Measurements from ENCODE around the gene ALG3.

Gene ALG3

DNA sequence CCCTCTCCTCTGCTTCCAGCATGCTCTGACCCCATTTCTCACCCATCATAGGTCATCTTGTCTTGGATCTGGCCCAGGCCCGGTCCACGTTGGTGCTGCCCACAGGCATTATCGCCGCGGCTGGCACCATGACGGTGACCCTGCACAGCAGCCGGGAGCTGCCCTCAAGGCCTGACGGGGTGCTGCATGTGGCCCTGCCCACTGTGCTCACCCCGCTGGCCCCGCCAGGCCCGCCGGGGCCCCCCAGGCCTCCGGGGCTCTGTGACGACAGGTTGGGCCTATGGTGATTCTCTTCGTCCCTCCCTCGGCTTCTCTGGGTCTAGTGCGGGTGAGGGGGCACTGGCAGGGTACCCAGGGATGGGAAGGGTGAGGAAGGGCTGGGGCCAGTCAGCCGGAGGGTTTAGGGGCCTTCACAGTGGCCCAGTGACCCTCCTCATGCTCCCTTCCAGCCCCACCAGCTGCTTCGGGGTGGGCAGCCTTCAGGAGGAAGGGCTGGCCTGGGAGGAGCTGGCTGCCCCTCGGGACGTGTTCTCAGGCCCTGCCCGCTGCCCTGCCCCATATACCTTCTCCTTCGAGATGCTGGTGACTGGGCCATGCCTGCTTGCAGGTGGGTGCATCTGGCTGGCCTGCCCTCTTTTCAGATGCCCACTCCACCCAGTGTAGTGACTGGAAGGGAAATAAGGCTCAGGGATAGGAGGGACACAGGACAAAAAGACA lies 15.5 kb downstream of the ALG3 start:
- DNase-seq: no peak
- TF ChIP-seq, protein P1, sequence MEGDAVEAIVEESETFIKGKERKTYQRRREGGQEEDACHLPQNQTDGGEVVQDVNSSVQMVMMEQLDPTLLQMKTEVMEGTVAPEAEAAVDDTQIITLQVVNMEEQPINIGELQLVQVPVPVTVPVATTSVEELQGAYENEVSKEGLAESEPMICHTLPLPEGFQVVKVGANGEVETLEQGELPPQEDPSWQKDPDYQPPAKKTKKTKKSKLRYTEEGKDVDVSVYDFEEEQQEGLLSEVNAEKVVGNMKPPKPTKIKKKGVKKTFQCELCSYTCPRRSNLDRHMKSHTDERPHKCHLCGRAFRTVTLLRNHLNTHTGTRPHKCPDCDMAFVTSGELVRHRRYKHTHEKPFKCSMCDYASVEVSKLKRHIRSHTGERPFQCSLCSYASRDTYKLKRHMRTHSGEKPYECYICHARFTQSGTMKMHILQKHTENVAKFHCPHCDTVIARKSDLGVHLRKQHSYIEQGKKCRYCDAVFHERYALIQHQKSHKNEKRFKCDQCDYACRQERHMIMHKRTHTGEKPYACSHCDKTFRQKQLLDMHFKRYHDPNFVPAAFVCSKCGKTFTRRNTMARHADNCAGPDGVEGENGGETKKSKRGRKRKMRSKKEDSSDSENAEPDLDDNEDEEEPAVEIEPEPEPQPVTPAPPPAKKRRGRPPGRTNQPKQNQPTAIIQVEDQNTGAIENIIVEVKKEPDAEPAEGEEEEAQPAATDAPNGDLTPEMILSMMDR (IDR thresholded peaks at IDR 0.05): no peak
- H3K36me3 ChIP-seq: no peaks in the 10 kb centered on the region
- H3K27ac ChIP-seq: no peak overlapping the region
- H3K4me1 ChIP-seq: peaks cover 0 to 26% (median 23%) of the 10 kb centered on the region in 4 donors
- intact Hi-C loops (cut with DNase I; ENCODE audit: low total_unique reads): no loop called here
- H3K27me3 ChIP-seq: peaks cover 8 to 74% of the 10 kb centered on the region in 2 donors
- H3K4me3 ChIP-seq: no peak overlapping the region
- H3K9me3 ChIP-seq: no peaks in the 10 kb centered on the region

DNA sequence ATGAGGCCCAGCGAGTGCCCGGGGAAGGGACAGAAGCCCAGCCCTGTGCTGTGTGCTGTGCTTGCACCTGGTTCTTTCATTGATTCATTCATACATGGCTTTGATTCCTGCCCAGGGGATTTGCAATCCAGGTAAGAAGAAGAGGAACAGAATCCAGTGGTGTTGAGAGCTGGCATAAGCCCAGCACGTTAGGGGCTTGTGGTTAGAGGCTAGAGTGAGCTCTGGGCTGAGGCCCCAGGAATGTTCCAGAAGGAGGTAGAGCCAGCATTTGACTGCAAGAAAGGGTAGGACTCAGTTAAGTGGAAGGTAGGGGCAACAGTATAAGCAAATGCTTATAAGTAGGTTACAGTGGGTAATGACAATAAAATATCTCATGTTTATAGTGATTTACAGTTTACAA lies 17.1 kb downstream of the ALG3 start:
- TF ChIP-seq, protein P1 (IDR thresholded peaks at IDR 0.05): no peak
- Histone ChIP-seq H3K27me3 (peaks cover 8 to 80% of the 10 kb centered on the region in 2 donors), H3K4me1 (peaks cover 0 to 26% (median 23%) of the 10 kb centered on the region in 4 donors), H3K9me3 (no peaks in the 10 kb centered on the region), H3K27ac (no peak overlapping the region), H3K36me3 (no peaks in the 10 kb centered on the region), H3K4me3 (no peak overlapping the region)
- DNase-seq: no peak
- intact Hi-C loops (cut with DNase I; ENCODE audit: low total_unique reads): no loop called here

DNA sequence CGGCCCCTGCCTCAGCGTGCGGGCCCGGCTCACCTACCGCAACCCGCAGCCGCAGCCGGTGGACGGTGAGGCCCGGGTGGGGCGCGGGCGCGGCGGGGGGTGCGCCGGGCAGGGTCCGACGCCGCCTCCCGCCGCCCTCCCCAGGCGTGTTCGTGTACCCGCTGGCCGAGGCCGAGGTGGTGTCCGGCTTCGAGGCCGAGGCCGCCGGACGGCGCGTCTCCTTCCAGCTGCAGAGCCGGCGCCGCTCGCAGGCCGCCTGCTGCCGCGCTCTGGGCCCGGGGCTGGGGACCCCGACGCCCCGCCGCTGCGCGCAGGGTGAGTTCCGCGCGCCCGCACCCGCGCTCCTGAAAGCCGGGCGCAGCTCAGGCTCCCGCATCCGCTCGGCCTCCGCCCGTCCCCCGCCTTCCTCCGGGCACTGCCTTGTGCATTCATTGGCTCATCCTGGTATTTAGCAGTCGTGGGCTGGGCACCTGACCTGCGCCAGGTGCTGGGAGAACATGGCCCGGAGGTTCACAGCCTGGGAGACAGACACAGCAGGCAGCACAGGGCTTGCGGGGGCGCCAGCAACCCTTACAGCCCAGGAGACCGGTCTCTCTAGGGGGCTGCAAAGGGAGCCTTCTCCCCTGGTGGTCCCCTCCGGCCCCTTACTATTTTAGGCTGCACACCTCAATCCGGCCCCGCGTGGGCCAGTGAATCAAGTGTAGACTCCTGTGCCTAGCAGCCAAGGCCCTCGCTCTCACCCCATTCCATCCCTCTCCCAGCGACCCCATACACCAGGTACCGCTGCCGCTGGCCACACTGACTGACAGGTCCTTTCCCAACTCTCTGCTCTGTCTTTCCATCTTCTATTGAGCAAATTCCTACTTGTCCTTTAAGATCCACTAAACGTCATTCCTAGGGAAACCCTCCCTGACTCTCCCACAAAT lies 17.9 kb downstream of the ALG3 start:
- peaks cover 8 to 75% of the 10 kb centered on the region in 2 donors for H3K27me3 ChIP-seq
- no peaks in the 10 kb centered on the region for H3K36me3 ChIP-seq
- no peaks in the 10 kb centered on the region for H3K9me3 ChIP-seq
- TF ChIP-seq, protein P1 (IDR thresholded peaks at IDR 0.05): no peak
- intact Hi-C loops (cut with DNase I; ENCODE audit: low total_unique reads): no loop called here
- peaks cover 0 to 26% (median 23%) of the 10 kb centered on the region in 4 donors for H3K4me1 ChIP-seq
- H3K27ac ChIP-seq: no peak overlapping the region
- DNase-seq: no peak
- peak overlapping the region; percentile 34 to 63 for H3K4me3 ChIP-seq

DNA sequence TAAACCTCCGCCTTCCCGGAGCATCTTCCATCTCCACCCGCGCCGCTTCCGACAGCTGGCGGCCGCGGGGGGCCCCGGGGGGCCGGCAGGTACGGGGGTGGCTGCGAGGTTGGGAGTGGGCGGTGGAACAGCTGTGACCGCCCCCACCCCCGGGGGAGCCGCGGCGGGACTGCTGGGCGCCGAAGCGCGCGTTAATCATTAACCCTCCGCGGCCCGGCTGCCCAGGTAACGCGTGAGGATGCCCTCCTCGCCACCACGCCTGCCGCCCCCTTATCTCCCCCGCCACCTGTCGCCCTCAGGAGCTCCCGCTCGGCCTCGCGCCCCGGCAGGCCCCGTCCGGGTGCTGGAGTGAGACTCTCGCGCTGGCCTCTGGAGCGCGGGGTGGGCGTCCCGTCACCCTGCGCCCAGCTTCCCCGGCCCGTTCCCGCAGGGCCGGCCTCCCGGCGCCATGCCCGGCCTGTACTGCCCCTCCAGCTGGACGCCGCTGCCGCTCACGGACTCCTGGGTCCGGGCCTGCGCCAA lies 18.6 kb downstream of the ALG3 start:
- H3K9me3 ChIP-seq: no peaks in the 10 kb centered on the region
- no peak for DNase-seq
- TF ChIP-seq, protein P1 (IDR thresholded peaks at IDR 0.05): no peak
- no peak overlapping the region for H3K27ac ChIP-seq
- H3K36me3 ChIP-seq: no peaks in the 10 kb centered on the region
- peak overlapping the region; percentile 34 to 63 for H3K4me3 ChIP-seq
- intact Hi-C loops (cut with DNase I; ENCODE audit: low total_unique reads): no loop called here
- H3K27me3 ChIP-seq: peaks cover 8 to 76% of the 10 kb centered on the region in 2 donors
- H3K4me1 ChIP-seq: peaks cover 0 to 26% (median 23%) of the 10 kb centered on the region in 4 donors

DNA sequence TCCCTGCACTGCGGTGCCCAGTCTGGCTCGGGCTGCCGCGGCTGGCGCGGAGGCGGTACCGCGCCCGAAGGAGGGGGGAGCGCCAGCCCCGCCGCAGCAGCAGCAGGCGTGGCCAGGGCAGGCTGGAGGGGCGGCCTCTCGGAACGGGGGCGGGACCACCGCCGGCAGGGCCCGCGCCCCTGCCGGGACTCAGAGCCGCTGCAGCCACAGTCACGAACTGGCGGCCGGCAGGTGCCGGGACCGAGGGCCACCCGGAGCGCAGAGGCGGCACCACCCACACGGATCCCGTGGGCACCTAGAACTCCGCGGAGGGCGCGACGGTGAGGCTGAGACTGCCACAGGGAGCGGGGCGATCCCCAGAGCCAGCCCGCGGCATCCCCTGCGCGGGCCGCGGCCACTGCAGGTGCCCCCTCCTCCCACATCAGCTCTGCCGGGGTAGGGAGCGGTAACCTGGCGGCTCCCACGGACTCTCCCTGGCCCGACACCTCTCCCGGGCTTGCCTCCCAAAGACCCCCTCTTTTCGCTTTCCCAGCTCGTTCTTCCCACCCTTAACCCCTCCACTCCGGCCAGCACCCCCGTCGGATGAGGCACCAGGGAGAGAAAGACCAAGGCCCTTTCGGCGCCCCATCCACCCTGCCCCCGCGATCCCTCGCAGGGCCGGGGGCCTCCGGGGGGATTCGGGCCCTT lies 19.2 kb downstream of the ALG3 start, which contains the start of gene VWA5B2:
TSS of gene VWA5B2 (plus strand) at position 192 of the 687 bp plus-strand sequence. CDS start 944 bp downstream, outside the sequence.
- intact Hi-C loops (cut with DNase I; ENCODE audit: low total_unique reads): no loop called here
- no peaks in the 10 kb centered on the region for H3K9me3 ChIP-seq
- H3K4me3 ChIP-seq: peak within 1 kb of the TSS; percentile 34 to 63
- peaks cover 8 to 76% of the 10 kb centered on the region in 2 donors for H3K27me3 ChIP-seq
- H3K36me3 ChIP-seq: no peaks in the 10 kb centered on the region
- TF ChIP-seq, protein P1 (IDR thresholded peaks at IDR 0.05): no peak
- no peak within 1 kb of the TSS for H3K27ac ChIP-seq
- no peak for DNase-seq
- H3K4me1 ChIP-seq: peaks cover 0 to 26% (median 23%) of the 10 kb centered on the region in 4 donors

Data from tibial artery (tissue), 4 donors.